ENCODE data around the gene OR56A3. TPM values are rescaled to one million over a fixed set of nuclear protein-coding genes. Genes with fewer than 3 reads are reported as not detected.

Gene OR56A3
- total and polyA plus RNA-seq, 7 donors, result not detected

Other genes with a start within 250 kb of the OR56A3 start
- under 1 TPM in 2 of 4 donors, not detected in 2; under 0.01 to 0.83 TPM for gene OR56B1, start 205.8 kb upstream of the OR56A3 start, total RNA-seq
- under 1 TPM in 1 of 3 donors, not detected in 2; 0.12 TPM for gene OR56B1, start 205.8 kb upstream of the OR56A3 start, polyA plus RNA-seq
- gene OR52N4, start 188.0 kb upstream of the OR56A3 start, total RNA-seq, result 1 to 10 TPM in 1 of 4 donors, not detected in 3; 1.8 TPM
- under 1 TPM in 1 of 3 donors, not detected in 2; 0.60 TPM for gene OR52N4, start 188.0 kb upstream of the OR56A3 start, polyA plus RNA-seq
- gene OR52N5, start 158.9 kb upstream of the OR56A3 start, total RNA-seq, result not detected
- not detected for gene OR52N5, start 158.9 kb upstream of the OR56A3 start, polyA plus RNA-seq
- not detected for gene OR52N1, start 151.0 kb upstream of the OR56A3 start, total RNA-seq
- not detected for gene OR52N1, start 151.0 kb upstream of the OR56A3 start, polyA plus RNA-seq
- gene OR52N2, start 133.3 kb upstream of the OR56A3 start, total RNA-seq, result not detected
- gene OR52N2, start 133.3 kb upstream of the OR56A3 start, polyA plus RNA-seq, result under 1 TPM in 1 of 3 donors, not detected in 2; 0.10 TPM
- gene OR52E6, start 100.4 kb upstream of the OR56A3 start, total RNA-seq, result not detected
- gene OR52E6, start 100.4 kb upstream of the OR56A3 start, polyA plus RNA-seq, result not detected
- not detected for gene OR52E8, start 84.6 kb upstream of the OR56A3 start, total RNA-seq
- gene OR52E8, start 84.6 kb upstream of the OR56A3 start, polyA plus RNA-seq, result not detected
- gene OR52E4, start 61.6 kb upstream of the OR56A3 start, total RNA-seq, result not detected
- not detected for gene OR52E4, start 61.6 kb upstream of the OR56A3 start, polyA plus RNA-seq
- not detected for gene OR52E5, start 49.0 kb upstream of the OR56A3 start, total RNA-seq
- not detected for gene OR52E5, start 49.0 kb upstream of the OR56A3 start, polyA plus RNA-seq
- not detected for gene OR56A5, start 26.2 kb downstream of the OR56A3 start, total RNA-seq
- gene OR56A5, start 26.2 kb downstream of the OR56A3 start, polyA plus RNA-seq, result not detected
- gene OR52L1, start 44.7 kb downstream of the OR56A3 start, total RNA-seq, result not detected
- gene OR52L1, start 44.7 kb downstream of the OR56A3 start, polyA plus RNA-seq, result not detected
- not detected for gene OR56A4, start 64.7 kb downstream of the OR56A3 start, total RNA-seq
- not detected for gene OR56A4, start 64.7 kb downstream of the OR56A3 start, polyA plus RNA-seq
- gene OR56A1, start 88.5 kb downstream of the OR56A3 start, total RNA-seq, result under 1 TPM in 1 of 4 donors, not detected in 3; under 0.01 TPM
- not detected for gene OR56A1, start 88.5 kb downstream of the OR56A3 start, polyA plus RNA-seq
- gene OR56B4, start 165.4 kb downstream of the OR56A3 start, total RNA-seq, result not detected
- not detected for gene OR56B4, start 165.4 kb downstream of the OR56A3 start, polyA plus RNA-seq
- gene OR52B2, start 228.1 kb downstream of the OR56A3 start, total RNA-seq, result not detected
- not detected for gene OR52B2, start 228.1 kb downstream of the OR56A3 start, polyA plus RNA-seq